ENCODE data around the gene TRAF1. TPM values are rescaled to one million over a fixed set of nuclear protein-coding genes. Genes with fewer than 3 reads are reported as not detected.

The TRAF1 gene
- total RNA-seq, 1 experiment from 2014 or later = 1.4 TPM

- no peak for DNase-seq
- WGBS (ENCODE audit: extremely low coverage, insufficient read length, low lambda C conversion rate) = no CpG with 5 or more reads among the region's 3 CpGs
- no peak for TF ChIP-seq CTCF (conservative IDR thresholded peaks at IDR 0.05)
Measured at GRCh38 chr9:120970244-120970643, 43.6 kb upstream of the TRAF1 start.

More at GRCh38 chr9:120970244-120970643, 43.6 kb upstream of the TRAF1 start:
- no peak overlapping the region for H3K4ac ChIP-seq (ENCODE audit: low read depth, low read length)
- no peaks in the 10 kb centered on the region for H3K9me3 Mint-ChIP-seq
- H3K27ac ChIP-seq (ENCODE audit: insufficient read length, low read depth, low read length) = no peak overlapping the region
- H3K79me1 ChIP-seq (ENCODE audit: insufficient read depth, low read depth, low read length, poor library complexity, severe bottlenecking) = no peaks in the 10 kb centered on the region
- H2AFZ ChIP-seq (ENCODE audit: low read length) = no peak overlapping the region
- no peaks in the 10 kb centered on the region for H3K79me2 ChIP-seq (ENCODE audit: insufficient read depth, low read length)
- H3K4me1 ChIP-seq (ENCODE audit: insufficient read depth, low read length) = peaks cover 2% of the 10 kb centered on the region; the same call in 1 of the 2 replicates
- H2BK20ac ChIP-seq (ENCODE audit: low read depth, low read length, poor library complexity, severe bottlenecking) = no peak overlapping the region
- no peak overlapping the region for H3K14ac ChIP-seq (ENCODE audit: insufficient read depth, low read length)
- no peak overlapping the region for H2BK12ac ChIP-seq (ENCODE audit: insufficient read length, low read depth, low read length)
- no peaks in the 10 kb centered on the region for H4K20me1 ChIP-seq (ENCODE audit: control insufficient read depth, insufficient read depth, insufficient read length)
- no peak overlapping the region for H2AK5ac ChIP-seq (ENCODE audit: insufficient read length, low read length)
- no peak overlapping the region for H3K4me3 Mint-ChIP-seq
- no peak overlapping the region for H3K27ac Mint-ChIP-seq
- H3K9me3 ChIP-seq (ENCODE audit: control insufficient read depth, low read depth, low read length) = no peaks in the 10 kb centered on the region
- H3K4me2 ChIP-seq (ENCODE audit: insufficient read depth, insufficient read length, low read length) = no peak overlapping the region
- H3K27me3 Mint-ChIP-seq (ENCODE audit: low read depth) = peaks cover 2% of the 10 kb centered on the region
- H3K36me3 Mint-ChIP-seq (ENCODE audit: insufficient read depth in 1 of 3, low read depth in 3 of 3) = no peaks in the 10 kb centered on the region
- H2BK15ac ChIP-seq (ENCODE audit: low read depth, low read length) = no peak overlapping the region
- no peak overlapping the region for H3K56ac ChIP-seq (ENCODE audit: insufficient read length, low read depth, low read length)
- H4K8ac ChIP-seq (replicated peaks; ENCODE audit: insufficient read length, low read depth, low read length) = no peak overlapping the region
- H4K91ac ChIP-seq (ENCODE audit: insufficient read length, low read depth, low read length) = no peak overlapping the region
- no peaks in the 10 kb centered on the region for H3K23me2 ChIP-seq (ENCODE audit: insufficient read length, low read depth, low read length, poor library complexity, severe bottlenecking)
- H3K27me3 ChIP-seq (ENCODE audit: insufficient read depth, low read length) = no peaks in the 10 kb centered on the region
- H2BK120ac ChIP-seq (ENCODE audit: low read depth, low read length, poor library complexity, severe bottlenecking) = no peak overlapping the region
- no peak overlapping the region for H3K18ac ChIP-seq (ENCODE audit: insufficient read length, low read depth, low read length)
- no peak overlapping the region for H4K5ac ChIP-seq (ENCODE audit: insufficient read length, low read depth, low read length)
- H3K9ac ChIP-seq (ENCODE audit: extremely low read depth, insufficient read length, low read length) = no peak overlapping the region
- H2BK5ac ChIP-seq (ENCODE audit: insufficient read length, low read length) = no peak overlapping the region
- peaks cover 20% of the 10 kb centered on the region in 2 experiments for H3K4me1 Mint-ChIP-seq
- no peak overlapping the region for H3K23ac ChIP-seq (ENCODE audit: insufficient read length, low read depth, low read length)
- no peak overlapping the region for H3T11ph ChIP-seq (ENCODE audit: low read length)
